Measurements from ENCODE around the gene PLCXD3. TPM values are rescaled to one million over a fixed set of nuclear protein-coding genes. Genes with fewer than 3 reads are reported as not detected.

Gene PLCXD3
- total and polyA plus RNA-seq, 2 of the 4 experiments (the other 2 are of a cell fraction), result under 0.01 to 0.02 TPM

GRCh38 chr5:41365369-41365768, 145.0 kb downstream of the PLCXD3 start:
- H3K4me3 ChIP-seq (ENCODE audit: insufficient read depth, low read depth, low read length), result no peak overlapping the region
- H3K9me1 ChIP-seq (ENCODE audit: insufficient read depth, low read length), result no peaks in the 10 kb centered on the region
- intact Hi-C loops (cut with micrococcal nuclease), result no loop called here

More at GRCh38 chr5:41365369-41365768, 145.0 kb downstream of the PLCXD3 start:
- Histone ChIP-seq H3K14ac (replicated peaks; ENCODE audit: low read depth, low read length) (no peak overlapping the region), H4K5ac (ENCODE audit: low read depth, low read length) (no peak overlapping the region), H2BK20ac (ENCODE audit: low read depth, low read length) (no peak overlapping the region), H3K4me2 (ENCODE audit: low read depth, low read length) (no peak overlapping the region), H2AFZ (replicated peaks; ENCODE audit: low read length, poor library complexity) (no peak overlapping the region), H3K79me1 (ENCODE audit: low read depth in 1 of 2, low read length in 2 of 2) (no peaks in the 10 kb centered on the region), H2BK5ac (ENCODE audit: low read depth, low read length, poor library complexity, severe bottlenecking) (no peak overlapping the region), H3K9ac (ENCODE audit: low read depth, low read length) (no peak overlapping the region), H2AK9ac (replicated peaks; ENCODE audit: low read depth, low read length, poor library complexity) (no peak overlapping the region), H2BK120ac (ENCODE audit: low read depth, low read length) (no peak overlapping the region), H3K18ac (ENCODE audit: low read depth, low read length) (no peak overlapping the region), H3K9me3 (ENCODE audit: control insufficient read depth, insufficient read depth, low read length) (no peaks in the 10 kb centered on the region), H4K20me1 (ENCODE audit: insufficient read depth, low read length) (no peaks in the 10 kb centered on the region), H3K27ac (ENCODE audit: insufficient read depth, low read length) (no peak overlapping the region), H3K23ac (ENCODE audit: low read depth, low read length) (no peak overlapping the region), H3K36me3 (ENCODE audit: control insufficient read depth, insufficient read depth, low read length) (no peaks in the 10 kb centered on the region), H2AK5ac (ENCODE audit: low read depth, low read length) (no peak overlapping the region), H2BK15ac (ENCODE audit: low read depth, low read length) (no peak overlapping the region), H3K4ac (ENCODE audit: low read depth, low read length) (no peak overlapping the region), H3K56ac (ENCODE audit: extremely low read depth, insufficient read depth, low read length) (no peak overlapping the region), H4K8ac (ENCODE audit: low read depth in 2 of 2, low read length in 2 of 2) (no peak overlapping the region), H4K91ac (ENCODE audit: insufficient read depth, low read depth, low read length) (no peak overlapping the region), H3K27me3 (ENCODE audit: control insufficient read depth, insufficient read depth, low read length) (no peaks in the 10 kb centered on the region), H3K4me1 (ENCODE audit: control insufficient read depth, insufficient read depth, low read length) (no peaks in the 10 kb centered on the region)
- no TSS peak for BruUV-seq (replicated peaks)
- ATAC-seq (ENCODE audit: low read depth) (no peak), DNase-seq (no peak)
- no CpG with 5 or more reads among the region's 1 CpG for whole genome bisulfite sequencing, 2 experiments (ENCODE audit: extremely low coverage in 2 of 2, insufficient read length in 1 of 2)
- TF ChIP-seq NFE2L2 (IDR thresholded peaks at IDR 0.05; ENCODE audit: low read depth, low read length), result no peak
- no peak for TF ChIP-seq RFX5 (IDR thresholded peaks at IDR 0.05; ENCODE audit: low read depth, low read length)
- in situ Hi-C loops (cut with MboI; ENCODE audit: low sequenced_read_pairs) (no loop called here), dilution Hi-C loops (cut with HindIII; ENCODE audit: low sequenced_read_pairs, unreplicated experiment) (no loop called here)
- POLR2A ChIA-PET (ENCODE audit: unreplicated experiment), result no interaction called here
- CTCF ChIA-PET, result no interaction called here

Measured in IMR-90 (cell line).